Activated T-cell treated with anti-CD3 and anti-CD28 coated beads for 24 hours (primary cell): ENCODE measurements around the gene ELMO1.

Source experiments
- DNase-seq: peaks from one replicate; pipeline ENCODE4 v3.0.0-alpha.2; 2020; ENCODE audit warnings: low read depth

Gene ELMO1

DNA sequence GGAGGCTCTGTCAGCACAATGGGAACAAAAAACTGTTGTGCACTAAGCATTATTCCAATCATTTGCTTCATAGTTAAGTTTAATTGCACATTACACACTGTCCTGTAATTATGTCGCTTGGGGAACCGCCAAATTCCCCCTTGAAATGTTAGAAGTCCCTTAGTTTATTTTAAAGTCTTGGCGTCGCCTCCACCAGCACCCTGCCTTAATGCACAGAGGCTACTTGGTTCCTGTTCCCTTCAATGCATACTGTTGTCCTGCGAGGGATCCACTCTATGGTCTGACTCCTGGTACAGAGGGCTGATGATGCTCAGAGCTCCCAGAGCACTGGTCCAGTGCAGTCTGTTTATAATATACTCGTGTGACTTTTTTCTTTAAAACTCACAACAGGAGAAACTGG is 330.7 kb downstream of the ELMO1 start:
- no peak for DNase-seq

DNA sequence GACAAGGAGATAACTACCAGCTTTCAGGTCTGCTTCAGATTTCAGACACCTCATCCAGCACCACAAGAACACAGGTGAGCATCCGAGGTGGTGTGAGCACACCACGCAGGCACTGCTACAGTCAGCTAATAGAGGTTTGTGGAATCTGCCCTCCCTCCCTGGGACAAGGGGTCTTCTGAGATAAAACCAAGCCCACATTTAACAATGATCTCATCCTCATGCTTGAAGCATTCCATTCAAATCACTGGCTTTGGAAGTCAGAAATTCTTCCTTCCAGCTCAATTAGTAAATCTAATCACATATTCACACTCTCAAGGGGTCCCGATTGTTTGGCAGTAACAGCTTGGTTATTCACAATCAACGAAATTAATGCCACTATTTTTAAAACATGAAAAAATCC is 331.4 kb downstream of the ELMO1 start:
- DNase-seq = no peak

- no peak for DNase-seq
These were observed 332.5 kb downstream of the ELMO1 start for GRCh38 chr7:37116093-37116701.

- DNase-seq = no peak
These were observed 334.9 kb downstream of the ELMO1 start for GRCh38 chr7:37113661-37114355.

GRCh38 chr7:37112876-37113275 is 335.8 kb downstream of the ELMO1 start:
- no peak for DNase-seq

GRCh38 chr7:37112218-37112617 is 336.4 kb downstream of the ELMO1 start:
- no peak for DNase-seq

DNA sequence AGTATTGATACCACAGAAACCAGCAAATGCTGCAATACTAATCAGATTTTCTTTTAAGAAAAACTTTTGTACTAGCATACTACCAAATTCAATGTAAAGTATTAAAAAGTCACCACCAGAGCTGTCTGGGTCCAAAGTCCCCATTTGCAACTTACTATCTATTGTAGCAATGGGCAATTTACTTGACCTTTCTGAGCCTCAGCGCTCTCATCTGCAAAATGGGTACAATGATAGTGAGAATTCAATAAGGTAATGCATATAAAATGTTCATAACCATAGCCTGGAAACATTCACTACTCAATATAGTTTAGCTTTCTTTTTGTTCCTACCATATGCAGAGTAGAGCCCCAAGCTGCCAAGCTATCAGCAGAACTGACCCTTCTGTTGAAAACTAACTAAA is 337.2 kb downstream of the ELMO1 start:
- no peak for DNase-seq

- DNase-seq = no peak
These were observed 337.8 kb downstream of the ELMO1 start for GRCh38 chr7:37110660-37111424.

GRCh38 chr7:37109843-37110242 is 338.8 kb downstream of the ELMO1 start:
- no peak for DNase-seq

- no peak for DNase-seq
These were observed 339.5 kb downstream of the ELMO1 start for GRCh38 chr7:37109016-37109683.

GRCh38 chr7:37108615-37109014 is 340.0 kb downstream of the ELMO1 start:
- no peak for DNase-seq

DNA sequence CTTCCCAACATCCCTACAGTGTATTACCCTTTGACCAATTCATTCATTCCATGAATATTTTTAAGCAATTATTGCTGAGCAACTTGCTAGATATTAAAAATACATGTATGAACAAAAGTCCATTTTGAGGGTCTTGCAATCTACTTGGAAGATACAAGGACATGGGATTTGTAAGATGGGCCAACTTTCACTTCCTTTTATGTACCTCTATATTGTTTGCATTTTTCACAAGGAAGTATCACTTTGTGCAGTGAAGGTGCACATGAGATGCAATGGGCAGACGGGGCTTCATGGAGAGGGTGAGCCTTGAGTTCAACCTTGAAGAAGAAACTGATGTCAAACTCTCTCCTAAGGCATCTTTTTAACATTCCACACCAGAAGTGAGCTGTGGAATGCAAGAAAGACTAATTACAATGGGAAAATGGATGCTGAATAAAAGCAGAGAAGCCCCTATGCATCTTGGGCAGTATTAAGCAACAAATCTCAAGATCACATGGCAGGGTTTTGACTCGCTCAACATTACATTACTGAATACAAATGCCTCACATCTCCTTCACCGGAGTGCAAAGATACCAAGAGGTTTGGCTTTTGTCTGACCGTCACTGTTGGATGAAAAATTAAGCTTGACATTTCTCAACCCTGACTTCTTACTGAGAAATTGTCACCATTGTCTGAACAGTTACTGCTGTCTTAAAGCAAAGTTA is 341.5 kb downstream of the ELMO1 start:
- no peak for DNase-seq

DNA sequence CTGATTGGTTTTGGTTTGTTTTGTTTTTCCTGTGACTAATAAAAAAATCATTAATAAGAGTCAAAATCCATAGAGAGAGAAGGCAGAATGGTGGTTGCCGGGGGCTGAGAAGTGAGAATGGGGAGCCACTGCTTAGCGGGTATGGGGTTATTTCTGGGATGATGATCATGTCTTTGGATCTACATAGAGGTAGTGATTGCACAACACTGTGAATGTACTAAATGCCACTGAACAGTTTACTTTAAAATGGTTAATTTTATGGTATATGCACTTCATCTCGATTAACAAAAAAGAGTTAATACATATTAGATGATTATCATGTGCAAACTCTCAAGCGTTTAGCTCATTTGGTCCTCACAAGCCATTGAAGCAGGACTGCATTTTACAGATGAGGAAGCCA is 342.9 kb downstream of the ELMO1 start:
- no peak for DNase-seq

DNA sequence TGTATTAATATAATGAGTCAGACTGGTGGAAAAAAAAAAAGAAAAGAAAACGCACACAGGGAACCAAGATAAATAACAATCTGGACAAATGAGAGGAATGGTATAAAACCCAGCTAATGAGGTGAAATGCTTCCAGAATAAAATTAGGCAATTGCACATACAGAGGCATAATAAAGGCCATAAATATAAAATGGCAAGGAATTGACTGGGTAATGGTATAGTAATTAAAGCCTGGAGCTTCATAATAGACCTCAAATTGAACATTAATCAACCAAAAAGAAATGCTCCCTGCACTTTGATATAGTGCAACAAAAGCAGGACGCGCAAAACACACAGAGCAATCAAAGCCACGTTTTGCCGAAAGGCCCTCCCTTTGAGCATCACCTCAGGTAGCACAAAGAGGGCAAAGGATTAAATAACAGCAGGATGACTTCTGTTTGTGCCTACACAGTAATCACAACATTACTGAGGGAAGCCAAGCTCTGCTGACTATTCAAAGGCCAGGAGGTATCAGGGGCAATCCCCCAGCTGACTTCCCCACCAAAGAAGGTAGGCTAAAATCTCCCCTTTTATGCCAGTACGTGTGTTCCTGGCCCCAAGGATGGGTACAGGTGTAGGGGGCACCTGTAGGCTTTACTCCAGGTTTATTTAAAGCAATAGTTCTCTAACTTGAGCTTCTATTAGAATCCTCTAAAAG is 343.7 kb downstream of the ELMO1 start:
- no peak for DNase-seq

DNA sequence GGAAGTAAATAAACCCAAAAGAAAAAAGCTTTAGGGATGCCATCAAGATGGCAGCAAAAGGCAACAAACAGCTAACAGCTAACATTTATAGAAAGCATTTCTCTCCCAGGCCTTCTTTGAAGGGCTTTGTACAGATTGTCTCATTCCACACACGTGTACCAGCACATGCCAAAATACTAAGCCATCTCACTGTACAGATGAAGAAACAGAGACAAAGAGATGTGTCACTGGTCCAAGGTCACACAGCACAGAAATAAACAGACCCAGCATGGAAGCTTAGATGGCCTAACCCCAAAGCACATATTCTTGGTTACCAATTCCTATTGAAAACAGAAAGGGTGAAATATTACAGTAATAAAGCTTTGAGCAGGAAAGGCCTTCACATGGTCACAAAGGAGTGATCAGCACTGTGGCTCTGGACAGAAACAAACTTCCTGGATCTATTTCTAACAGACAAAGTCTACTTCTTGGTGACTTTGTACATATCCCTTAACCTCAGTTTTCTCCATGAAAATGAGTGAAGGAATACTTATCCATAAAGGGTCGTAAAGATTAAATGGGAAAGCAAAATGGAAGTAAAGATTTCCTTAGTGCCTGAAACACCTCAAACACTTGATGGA is 346.0 kb downstream of the ELMO1 start:
- DNase-seq = no peak

GRCh38 chr7:37100735-37101331 is 347.8 kb downstream of the ELMO1 start:
- no peak for DNase-seq

- no peak for DNase-seq
These were observed 349.9 kb downstream of the ELMO1 start for GRCh38 chr7:37098762-37099161.

- DNase-seq = no peak
These were observed 350.7 kb downstream of the ELMO1 start for GRCh38 chr7:37097983-37098382.

- DNase-seq = no peak
These were observed 351.4 kb downstream of the ELMO1 start for GRCh38 chr7:37097276-37097675.

GRCh38 chr7:37096341-37096740 is 352.3 kb downstream of the ELMO1 start:
- DNase-seq = no peak

DNA sequence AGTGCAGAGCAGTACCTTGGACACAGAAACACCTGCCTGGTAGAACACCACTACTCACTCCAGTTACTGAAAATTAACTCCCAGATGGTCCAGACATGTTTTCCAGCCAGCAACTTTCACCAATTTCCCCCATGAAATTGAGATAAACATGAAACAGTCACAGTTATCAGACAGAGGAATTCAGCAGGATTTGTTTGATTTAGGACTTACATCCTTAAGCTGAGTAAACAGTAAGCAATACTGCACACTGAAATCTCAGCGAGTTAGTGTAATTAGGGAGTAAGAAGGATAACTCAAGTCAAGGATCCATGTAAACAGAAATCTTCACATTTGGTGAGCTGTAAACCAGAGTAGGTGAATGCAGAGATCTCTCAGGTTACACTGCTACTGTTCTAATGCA is 353.5 kb downstream of the ELMO1 start:
- no peak for DNase-seq
